GM21528 (cell line): ENCODE measurements around the gene CCDC88C.

Experiments used
- ATAC-seq: cut with Tn5 transposase; IDR thresholded peaks from one replicate; pipeline ENCODE4 v1.9.1; 2021; ENCODE audit warnings: mild to moderate bottlenecking, moderate library complexity; ENCODE audit not compliant: unreplicated experiment, low FRiP score

The CCDC88C gene

GRCh38 chr14:91316761-91317160 lies 100.9 kb downstream of the CCDC88C start:
- ATAC-seq, result no peak

DNA sequence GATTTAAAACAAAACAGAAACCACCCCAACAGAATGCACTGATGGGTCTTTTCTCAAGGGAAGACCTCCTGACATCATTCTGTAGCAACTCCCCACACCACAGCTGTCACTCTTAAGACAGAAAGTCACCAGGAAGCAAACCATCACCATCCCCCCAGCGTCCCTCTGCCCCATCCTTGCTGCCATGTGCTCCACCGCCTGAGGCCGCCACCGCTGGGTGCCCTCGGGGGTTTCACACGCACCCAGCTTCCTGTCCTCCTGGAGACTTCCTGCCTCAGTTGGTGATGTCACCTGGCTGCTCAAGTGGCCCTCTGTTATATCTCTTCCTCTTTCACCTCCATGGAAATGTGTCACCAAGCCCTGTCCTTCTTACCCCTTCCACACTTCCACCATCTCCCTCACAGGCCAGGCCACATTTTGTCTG lies 101.8 kb downstream of the CCDC88C start:
- peak; percentile 82 for ATAC-seq

DNA sequence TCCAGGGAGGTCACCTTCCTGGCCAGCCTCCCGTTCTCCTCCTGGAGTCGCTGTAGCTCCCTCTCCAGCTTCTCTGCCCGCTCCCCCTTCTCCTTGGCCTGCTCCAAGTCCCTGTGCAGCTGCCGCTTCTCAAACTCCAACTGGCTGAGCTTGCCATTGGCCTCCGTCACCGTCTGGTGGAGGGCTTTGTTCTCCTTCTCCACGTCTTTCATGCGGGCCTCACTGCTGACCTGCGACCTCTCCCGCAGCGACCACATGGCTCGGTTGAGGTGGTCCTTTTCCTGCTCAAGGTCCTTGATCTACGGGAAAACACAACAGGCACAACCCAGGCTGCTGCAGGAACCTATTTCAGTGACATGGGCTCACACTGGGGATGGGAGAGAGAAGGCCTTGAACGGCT lies 103.8 kb downstream of the CCDC88C start:
- ATAC-seq, result no peak

GRCh38 chr14:91313154-91313850 lies 104.3 kb downstream of the CCDC88C start:
- no peak for ATAC-seq

DNA sequence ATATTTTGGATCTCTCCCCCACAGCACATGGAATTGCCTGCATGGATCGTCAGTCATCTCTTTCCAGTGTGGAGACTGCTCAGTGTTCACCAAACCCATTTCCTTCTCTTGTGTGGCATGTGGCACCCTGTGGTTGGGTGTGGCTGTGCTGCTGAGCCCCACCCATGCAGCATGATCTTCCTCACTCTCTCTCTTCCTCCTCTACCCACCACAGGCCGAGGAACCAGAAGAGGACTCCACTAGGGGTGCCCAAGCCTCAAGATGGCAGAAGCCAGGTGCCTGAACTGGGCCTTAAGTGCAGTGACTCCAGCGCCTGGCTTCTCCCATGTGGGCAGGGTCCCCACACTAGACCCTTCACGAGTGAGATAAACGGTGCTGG lies 106.3 kb downstream of the CCDC88C start:
- ATAC-seq, result no peak

- ATAC-seq, result no peak
Measured at GRCh38 chr14:91310606-91311283, 106.9 kb downstream of the CCDC88C start.

GRCh38 chr14:91309756-91310280 lies 107.8 kb downstream of the CCDC88C start:
- no peak for ATAC-seq

- no peak for ATAC-seq
Measured at GRCh38 chr14:91308337-91308736, 109.3 kb downstream of the CCDC88C start.

- no peak for ATAC-seq
Measured at GRCh38 chr14:91307652-91308051, 110.0 kb downstream of the CCDC88C start.

DNA sequence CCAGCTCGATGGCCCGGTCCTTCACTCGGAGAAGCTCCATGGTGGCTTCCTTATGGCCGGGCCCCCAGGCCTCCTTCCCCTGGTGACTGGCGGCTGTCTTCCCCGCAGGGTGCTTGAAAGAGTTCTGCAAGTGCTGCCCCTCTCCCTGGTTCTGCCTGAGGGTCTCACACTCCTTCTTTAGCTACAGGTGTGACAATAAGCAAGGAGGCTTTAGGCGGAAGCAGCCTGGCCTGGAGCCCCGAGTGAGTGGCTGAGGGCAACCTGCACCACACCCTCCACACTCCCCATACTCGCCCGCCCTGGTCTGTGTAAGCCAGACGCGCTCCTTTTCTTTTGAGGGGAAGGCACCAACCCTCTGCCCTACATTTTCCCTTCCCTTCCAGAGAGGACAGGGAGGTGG lies 110.6 kb downstream of the CCDC88C start:
- no peak for ATAC-seq

DNA sequence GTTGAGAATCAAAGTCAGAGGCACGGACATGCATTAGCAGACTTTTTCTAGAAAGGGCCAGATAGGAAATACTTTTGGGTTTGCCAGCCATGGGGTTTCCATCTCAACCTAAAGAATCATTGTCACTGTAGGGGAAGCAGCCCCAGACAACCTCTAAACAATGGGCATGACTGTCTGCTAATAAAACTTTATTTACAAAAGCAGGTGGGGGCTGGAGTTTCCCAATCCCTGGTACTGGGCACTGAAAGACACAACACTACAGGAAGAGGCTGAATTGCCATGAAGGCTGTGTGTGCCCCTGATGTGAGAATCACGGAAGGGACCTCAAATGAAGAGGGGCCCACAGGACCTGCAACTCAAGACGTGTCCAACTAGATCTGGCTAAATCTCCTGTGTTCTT lies 111.1 kb downstream of the CCDC88C start:
- ATAC-seq, result no peak

DNA sequence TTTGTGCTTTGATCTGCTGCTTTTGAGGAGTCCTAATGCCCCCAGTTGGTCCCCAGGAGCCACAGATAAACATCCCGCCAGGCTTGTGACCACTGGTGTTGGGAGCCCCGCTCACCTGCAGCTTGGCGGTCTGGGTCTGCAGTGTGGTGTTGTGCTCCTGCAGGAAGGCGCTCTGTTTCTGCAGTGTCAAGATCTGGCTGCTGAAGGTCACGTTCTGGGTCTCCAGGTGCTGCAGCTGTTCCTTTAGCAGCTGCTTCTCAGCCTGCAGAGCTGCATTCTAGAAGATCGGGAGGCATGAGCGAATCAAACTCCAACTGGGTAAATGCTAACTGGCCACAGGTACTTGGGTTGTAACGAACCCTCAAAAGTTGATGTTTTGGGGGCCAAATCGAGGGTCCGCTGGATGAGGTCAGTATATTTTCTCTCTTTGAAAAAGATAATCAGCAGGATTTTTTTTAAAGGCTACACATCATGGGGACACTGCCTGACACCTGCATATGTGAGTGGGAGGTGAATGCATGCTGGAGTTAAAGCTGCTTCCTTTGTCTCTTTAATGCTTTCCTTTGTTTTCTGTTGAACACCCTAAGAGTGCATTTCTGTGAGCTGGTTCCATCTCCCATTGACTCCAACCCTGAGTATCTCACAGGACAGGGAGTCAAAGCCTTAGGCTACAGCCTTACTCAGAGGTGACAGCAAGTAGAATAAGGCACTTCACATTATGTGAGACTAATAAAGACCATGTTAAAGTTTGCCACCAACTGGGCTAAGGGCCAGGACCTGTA lies 111.8 kb downstream of the CCDC88C start:
- ATAC-seq, result no peak

GRCh38 chr14:91303924-91304229 lies 113.7 kb downstream of the CCDC88C start:
- ATAC-seq, result no peak

DNA sequence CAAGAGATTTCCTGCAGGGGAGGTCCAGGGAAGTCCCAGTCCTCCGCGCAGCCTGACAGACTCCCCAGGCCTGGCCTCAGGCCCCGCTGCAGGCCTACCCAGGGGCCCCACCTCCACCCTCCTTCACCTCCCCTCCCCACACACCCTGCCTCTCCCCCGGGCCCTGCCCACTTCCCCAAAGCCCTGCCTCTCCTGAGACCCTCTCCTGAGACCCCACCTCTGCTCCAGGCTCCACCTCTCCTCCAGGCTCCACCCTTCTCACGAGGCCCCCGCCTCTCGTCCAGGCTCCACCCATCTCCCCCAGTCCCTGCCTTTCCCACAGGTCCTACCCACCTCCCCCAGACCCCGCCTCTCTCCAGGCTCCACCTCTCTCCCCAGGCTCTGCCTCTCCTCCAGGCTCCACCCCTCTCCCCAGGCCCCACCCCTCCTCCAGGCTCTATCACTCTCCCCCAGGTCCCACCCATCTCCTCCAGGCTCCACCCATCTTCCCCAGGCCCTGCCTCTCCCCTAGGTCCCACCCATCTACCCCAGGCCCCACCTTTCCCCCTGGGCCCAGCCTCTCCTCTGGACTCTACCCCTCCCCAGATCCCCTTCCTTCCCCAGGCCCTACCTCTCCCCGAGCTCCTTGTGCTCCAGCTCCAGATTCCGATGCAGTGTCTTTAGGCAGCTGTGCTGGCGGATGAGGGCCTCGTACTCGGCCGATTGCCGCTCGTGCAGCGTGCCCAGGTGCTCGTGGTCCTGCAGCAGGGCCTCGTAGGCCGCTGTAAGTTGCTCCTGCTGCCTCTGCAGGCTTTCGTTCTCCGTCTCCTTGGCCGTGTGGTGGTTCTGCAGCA lies 114.3 kb downstream of the CCDC88C start:
- ATAC-seq, result no peak

GRCh38 chr14:91302391-91302790 lies 115.2 kb downstream of the CCDC88C start:
- ATAC-seq, result no peak

DNA sequence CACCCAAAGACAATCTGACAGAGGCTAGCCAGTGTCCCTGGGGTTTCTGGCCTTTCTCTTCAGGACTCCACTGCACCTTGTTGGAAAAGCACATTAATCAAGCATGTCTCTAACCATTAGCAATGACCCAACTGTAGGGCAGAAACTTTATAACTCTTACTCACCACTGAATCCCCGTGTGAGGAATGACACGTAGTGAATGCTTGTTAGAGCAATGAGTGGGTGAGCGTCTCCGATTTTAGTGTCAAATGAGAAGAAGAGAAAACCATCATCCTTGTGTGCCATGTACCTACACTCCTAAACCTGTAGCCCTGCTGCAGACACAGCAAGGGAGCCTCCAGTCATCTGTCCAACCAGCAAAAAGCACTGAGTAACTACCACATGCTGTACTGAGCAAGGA lies 116.7 kb downstream of the CCDC88C start:
- ATAC-seq, result no peak

GRCh38 chr14:91300283-91300895 lies 117.2 kb downstream of the CCDC88C start:
- ATAC-seq, result no peak

- no peak for ATAC-seq
Measured at GRCh38 chr14:91299121-91300115, 118.2 kb downstream of the CCDC88C start.

DNA sequence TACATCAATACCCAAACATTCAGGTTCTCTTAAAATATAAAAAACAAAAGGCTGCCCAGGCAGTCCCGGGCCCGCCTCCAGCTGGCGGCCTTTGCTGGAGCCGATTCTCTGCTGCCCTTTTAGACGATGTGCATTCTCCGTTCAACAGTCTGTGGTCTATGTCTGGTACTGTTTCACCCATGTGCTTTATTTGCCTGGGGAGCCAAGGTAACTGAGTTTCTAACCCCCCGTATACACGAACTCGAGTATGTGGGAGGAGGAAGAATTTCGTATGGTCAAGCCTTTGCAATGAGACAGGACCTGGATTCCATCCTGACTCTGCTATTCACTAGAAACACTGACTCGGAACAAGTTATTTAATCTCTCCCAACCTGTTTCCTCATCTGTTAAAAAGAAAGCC lies 119.0 kb downstream of the CCDC88C start:
- no peak for ATAC-seq
